K562 (cell line): ENCODE measurements around the gene PHF12. TPM values are rescaled to one million over a fixed set of nuclear protein-coding genes. Genes with fewer than 3 reads are reported as not detected.

Source experiments
- CLOCK ChIP-seq: fragments of 250-450 bp; sonication (Bioruptor Pico); IDR thresholded peaks from 2 replicates; pipeline ENCODE4 v1.4.0; 2020; ENCODE audit warnings: mild to moderate bottlenecking, moderate library complexity, borderline replicate concordance
- DPF2 ChIP-seq: fragments of 450-650 bp; IDR thresholded peaks from 2 replicates; pipeline ENCODE4 v1.6.1; 2016
- ETS2 ChIP-seq: IDR thresholded peaks from 2 replicates; pipeline ENCODE4 v1.6.1; 2016; ENCODE audit warnings: borderline replicate concordance, missing genetic modification characterization, mild to moderate bottlenecking, moderate library complexity, missing compliant biosample characterization; ENCODE audit not compliant: poor library complexity, severe bottlenecking
- EWSR1 ChIP-seq: fragments of 450-650 bp; IDR thresholded peaks from 2 replicates; pipeline ENCODE4 v1.6.1; 2018; ENCODE audit warnings: borderline replicate concordance, mild to moderate bottlenecking, low read depth, moderate library complexity; ENCODE audit not compliant: partially characterized antibody
- HMGXB4 ChIP-seq: sonication (generic); formaldehyde crosslinking; IDR thresholded peaks from 2 replicates; pipeline ENCODE4 v1.8.1; 2023; ENCODE audit warnings: mild to moderate bottlenecking, missing genetic modification reagents
- MNT ChIP-seq, 2 experiments: fragments of 450-650 bp; conservative IDR thresholded peaks; 2 replicates each; pipeline ENCODE4 v1.6.1; 2017; ENCODE audit warnings: mild to moderate bottlenecking in 2 of 2, moderate library complexity in 2 of 2
- NBN ChIP-seq: fragments of 450-650 bp; IDR thresholded peaks from 2 replicates; pipeline ENCODE4 v1.6.1; 2016; ENCODE audit warnings: low read depth, mild to moderate bottlenecking
- NFRKB ChIP-seq: fragments of 450-650 bp; IDR thresholded peaks from 2 replicates; pipeline ENCODE4 v1.6.1; 2016; ENCODE audit warnings: low read depth
- PHTF2 ChIP-seq: fragments of 250-450 bp; sonication (Bioruptor Pico); IDR thresholded peaks from 2 replicates; pipeline ENCODE4 v1.5.0; 2021; ENCODE audit warnings: mild to moderate bottlenecking
- RBM22 ChIP-seq: fragments of 200-400 bp; formaldehyde crosslinking; IDR thresholded peaks from 2 replicates; pipeline ENCODE4 v1.6.1; 2018; ENCODE audit warnings: low read length, low read depth; ENCODE audit not compliant: poor library complexity, severe bottlenecking
- SMC3 ChIP-seq: conservative IDR thresholded peaks from 2 replicates; pipeline ENCODE4 v1.6.1; 2011; ENCODE audit warnings: low read depth, low read length, improper control_type of control experiment; ENCODE audit not compliant: insufficient read depth
- ZBTB26 ChIP-seq: fragments of 450-650 bp; formaldehyde crosslinking; IDR thresholded peaks from 2 replicates; pipeline ENCODE4 v1.4.0; 2022; ENCODE audit warnings: missing genetic modification characterization
- ZMIZ1 ChIP-seq, 2 experiments: fragments of 150-350 bp in 1 of 2; IDR thresholded peaks; 2 replicates each; pipeline ENCODE4 v1.6.1; 2012 to 2016; ENCODE audit warnings: low read depth in 2 of 2, low read length in 2 of 2, mild to moderate bottlenecking in 1 of 2, moderate library complexity in 1 of 2
- ZNF282 ChIP-seq: sonication (generic); formaldehyde crosslinking; IDR thresholded peaks from 2 replicates; pipeline ENCODE4 v1.8.1; 2023; ENCODE audit warnings: missing genetic modification reagents
- ZNF444 ChIP-seq: fragments of 250-450 bp; sonication (Bioruptor Pico); IDR thresholded peaks from 2 replicates; pipeline ENCODE4 v1.4.0; 2020; ENCODE audit warnings: mild to moderate bottlenecking, moderate library complexity
- polyA plus RNA-seq, 8 experiments: library from polyadenylated mRNA; depleted of rRNA in 4 of 8; stranded (reverse) in 5 of 8; unstranded in 3 of 8; fragments of >200 nt; fragmentation: Nextera tagmentation in 2 of 8; fragmentation: Illumina TruSeq in 1 of 8; extraction: Ambion mirVana in 2 of 8; extraction: Trizol in 1 of 8; gene quantifications; 2 replicates each; pipeline versions ENCODE4 v1.2.1 to v1.2.3, GENCODE V29; 2011 to 2014; ENCODE audit warnings: inconsistent platforms in 1 of 8, missing spikeins in 1 of 8
- total RNA-seq, 7 experiments: library from RNA; depleted of rRNA in 6 of 7; stranded (reverse); fragments of >200 nt in 6 of 7; fragmentation: Illumina TruSeq in 2 of 7; extraction: Trizol in 2 of 7; gene quantifications; 2 replicates each; pipeline versions ENCODE4 v1.2.1 to v1.2.3, GENCODE V29; 2011 to 2021; ENCODE audit warnings: low replicate concordance in 1 of 7

PHF12 gene
- total and polyA plus RNA-seq, 9 of the 15 experiments (the other 6 are each of a cell fraction or from before 2014, with no cell fraction given): 0.82 to 31.3 (median 13.5) TPM

- TF ChIP-seq CLOCK (CRISPR knock-in tag) (peak; percentile 67; the same call in 1 of the 2 replicates), ZNF282 (CRISPR knock-in tag) (no peak; the same call in 1 of the 2 replicates), DPF2 (peak; percentile 100), ZBTB26 (CRISPR knock-in tag) (peak; percentile 56), SMC3 (0 out of 2 replicates have a peak, but pooled peaks have one; percentile 4), RBM22 (no peak), ZMIZ1 (IDR thresholded peaks at IDR 0.05; ENCODE audit: low read depth in 2 of 2, low read length in 2 of 2) (peak in 1 of 2 experiments; percentile 99; a peak in 2 of 4 replicates), ZNF444 (CRISPR knock-in tag) (peak; percentile 77), HMGXB4 (CRISPR knock-in tag) (no peak), PHTF2 (0 out of 2 replicates have a peak, but pooled peaks have one; percentile 68), NFRKB (no peak; the same call in 1 of the 2 replicates), ETS2 (no peak), EWSR1 (no peak), NBN (peak; percentile 98), MNT (conservative IDR thresholded peaks at IDR 0.05) (peak; percentile 68 to 84)
Measured at GRCh38 chr17:28864991-28865849, 86.1 kb downstream of the PHF12 start (continued).
